GM19099 (cell line): ENCODE measurements around the gene MEN1.

ENCODE experiments used
- POLR2A ChIP-seq: IDR thresholded peaks from 3 replicates; pipeline ENCODE4 v1.6.1; 2011; ENCODE audit warnings: low read depth; ENCODE audit not compliant: insufficient read length; ENCODE audit errors: extremely low read depth

Gene MEN1

GRCh38 chr11:64810271-64810890 lies at the start of gene MEN1:
MEN1 (minus strand) TSS chr11:64810551; CDS start chr11:64810109, 442 bp downstream.
- peak; percentile 68 for TF ChIP-seq POLR2A

GRCh38 chr11:64859542-64860414 lies 49.4 kb upstream of the MEN1 start:
- TF ChIP-seq POLR2A, result peak; percentile 54

DNA sequence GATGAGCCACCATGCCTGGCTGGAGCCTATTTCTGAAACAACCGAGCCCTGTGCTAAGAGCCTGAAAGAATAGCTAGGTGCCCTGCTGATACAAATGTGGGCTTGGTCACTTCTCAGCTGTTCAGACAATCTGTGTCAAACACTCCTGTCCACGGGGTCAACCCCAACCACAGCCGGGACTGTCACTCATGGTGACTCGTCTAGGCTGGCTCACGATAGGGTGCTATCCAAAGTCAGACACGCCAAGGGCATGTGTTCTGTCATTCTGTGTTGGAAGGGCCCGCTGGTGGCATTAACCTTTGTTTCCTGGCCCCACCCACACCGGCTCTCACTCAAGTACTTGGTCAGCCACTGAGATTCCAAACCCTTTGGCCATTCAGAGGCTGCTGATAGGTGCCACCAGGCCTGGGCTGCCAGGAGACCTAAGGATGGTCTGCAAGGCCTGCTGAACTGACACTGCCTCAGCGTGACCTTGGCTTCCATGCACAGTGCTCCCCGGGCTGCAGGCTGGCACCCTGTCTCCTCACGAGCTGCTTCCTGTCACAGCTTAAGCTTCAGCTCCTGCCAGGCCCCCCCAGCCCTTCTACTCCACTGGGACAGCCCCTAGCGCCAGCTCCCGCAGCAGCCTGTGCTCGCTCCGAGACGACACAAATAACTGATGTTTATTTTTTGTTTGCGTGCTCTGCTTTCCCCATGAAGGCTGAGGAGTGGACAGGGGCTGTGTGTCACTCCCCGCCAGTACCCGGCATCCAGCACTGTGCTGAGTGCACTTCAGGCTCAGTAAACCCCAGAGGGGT lies 48.3 kb upstream of the MEN1 start:
- no peak for TF ChIP-seq POLR2A

DNA sequence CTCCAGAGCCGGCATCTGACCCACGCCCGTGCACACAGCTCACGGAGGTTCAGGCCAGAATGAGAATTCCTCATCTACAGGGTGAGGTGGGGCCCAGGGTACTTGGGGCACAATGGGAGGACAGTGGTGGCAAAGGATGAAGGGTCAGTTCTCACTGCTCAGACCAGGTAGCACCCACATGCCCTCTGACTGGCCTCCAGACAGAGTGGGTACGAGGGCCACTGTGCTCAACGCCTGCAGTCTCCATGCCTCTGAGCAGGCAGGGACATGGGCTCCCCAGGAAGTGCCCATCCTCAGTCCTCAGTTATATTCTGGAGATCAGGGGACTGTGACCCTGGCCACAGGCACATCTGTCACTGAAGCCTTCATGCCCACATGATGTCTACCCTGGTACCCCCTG lies 47.1 kb upstream of the MEN1 start:
- TF ChIP-seq POLR2A, result no peak

- no peak for TF ChIP-seq POLR2A
These were observed 46.3 kb upstream of the MEN1 start for GRCh38 chr11:64856382-64857227.

DNA sequence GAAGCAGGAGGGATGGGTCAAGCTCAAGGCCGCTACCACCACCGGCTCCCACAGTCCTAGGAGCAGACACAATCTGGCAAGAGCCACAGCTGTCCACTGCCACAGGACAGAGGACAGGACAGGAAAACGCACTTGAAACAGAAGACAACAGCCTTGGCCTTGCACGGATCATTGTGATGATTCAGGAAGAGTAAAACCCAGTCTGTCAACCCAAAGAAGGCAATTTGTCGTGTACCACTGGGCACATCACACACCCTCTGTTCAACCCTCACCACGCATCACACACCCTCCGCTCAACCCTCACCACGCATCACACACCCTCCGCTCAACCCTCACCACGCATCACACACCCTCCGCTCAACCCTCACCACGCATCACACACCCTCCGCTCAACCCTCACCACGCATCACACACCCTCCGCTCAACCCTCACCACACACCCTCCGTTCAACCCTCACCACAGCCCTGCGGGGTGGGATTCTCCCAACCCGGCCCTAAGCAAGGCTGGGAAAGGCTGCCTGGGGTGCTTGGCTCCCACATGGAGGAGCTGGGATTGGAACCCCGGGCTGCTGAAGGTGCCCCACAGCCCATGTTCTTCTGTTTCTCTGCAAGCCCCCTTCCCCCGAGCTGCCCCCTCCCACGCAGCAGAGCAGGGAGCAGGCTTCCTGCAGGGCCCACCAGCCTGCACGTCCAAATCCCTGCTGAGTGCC lies 45.4 kb upstream of the MEN1 start:
- TF ChIP-seq POLR2A, result peak; percentile 18

DNA sequence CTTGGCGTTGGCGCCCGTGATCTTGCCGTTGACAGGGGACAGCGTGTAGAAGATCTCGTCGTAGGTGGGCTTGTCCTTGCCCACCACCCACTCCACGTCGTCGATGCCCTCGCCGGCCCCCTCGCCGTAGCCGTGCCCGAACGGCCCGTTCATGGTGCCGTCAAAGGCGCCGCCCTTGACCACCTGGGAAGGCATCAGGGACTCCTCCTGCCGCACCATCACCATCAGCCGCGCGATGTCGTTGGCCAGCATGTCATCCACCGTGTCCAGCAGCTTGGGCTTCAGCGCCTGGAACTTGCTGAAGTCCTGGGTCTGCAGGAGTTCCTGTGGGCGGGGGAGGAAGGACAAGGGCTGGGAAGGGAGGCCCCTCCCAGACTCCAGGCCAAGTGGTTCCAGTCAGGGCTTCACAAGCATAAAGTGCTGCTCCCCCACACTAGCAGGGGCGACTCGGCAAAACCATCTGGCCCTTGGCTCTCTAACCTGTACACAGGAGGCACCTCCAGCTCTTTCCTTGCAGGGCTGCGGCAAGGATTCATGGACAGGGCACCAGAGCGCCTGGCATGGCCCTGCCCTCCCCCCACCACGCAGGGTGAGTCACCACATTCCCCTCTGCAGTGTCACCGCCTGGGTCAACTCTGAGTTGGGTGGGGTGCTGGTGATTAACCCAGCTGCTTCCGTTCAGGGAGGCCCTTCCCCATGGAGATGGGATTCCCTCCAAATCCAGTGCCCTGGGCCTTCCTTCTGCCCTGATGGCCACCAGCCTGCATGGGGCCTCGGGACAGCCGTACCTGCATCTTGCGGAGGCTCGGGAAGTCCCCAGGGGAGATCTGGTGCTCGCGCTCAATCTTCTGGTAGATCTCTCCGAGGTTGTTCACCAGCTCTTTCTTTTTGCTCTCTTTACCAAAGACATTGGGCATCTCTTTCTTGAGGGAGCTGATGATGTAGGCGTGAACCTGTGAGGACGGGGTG lies 44.5 kb upstream of the MEN1 start:
- no peak for TF ChIP-seq POLR2A

GRCh38 chr11:64854157-64854533 lies 43.8 kb upstream of the MEN1 start:
- no peak for TF ChIP-seq POLR2A

GRCh38 chr11:64853709-64854108 lies 43.4 kb upstream of the MEN1 start:
- no peak for TF ChIP-seq POLR2A

DNA sequence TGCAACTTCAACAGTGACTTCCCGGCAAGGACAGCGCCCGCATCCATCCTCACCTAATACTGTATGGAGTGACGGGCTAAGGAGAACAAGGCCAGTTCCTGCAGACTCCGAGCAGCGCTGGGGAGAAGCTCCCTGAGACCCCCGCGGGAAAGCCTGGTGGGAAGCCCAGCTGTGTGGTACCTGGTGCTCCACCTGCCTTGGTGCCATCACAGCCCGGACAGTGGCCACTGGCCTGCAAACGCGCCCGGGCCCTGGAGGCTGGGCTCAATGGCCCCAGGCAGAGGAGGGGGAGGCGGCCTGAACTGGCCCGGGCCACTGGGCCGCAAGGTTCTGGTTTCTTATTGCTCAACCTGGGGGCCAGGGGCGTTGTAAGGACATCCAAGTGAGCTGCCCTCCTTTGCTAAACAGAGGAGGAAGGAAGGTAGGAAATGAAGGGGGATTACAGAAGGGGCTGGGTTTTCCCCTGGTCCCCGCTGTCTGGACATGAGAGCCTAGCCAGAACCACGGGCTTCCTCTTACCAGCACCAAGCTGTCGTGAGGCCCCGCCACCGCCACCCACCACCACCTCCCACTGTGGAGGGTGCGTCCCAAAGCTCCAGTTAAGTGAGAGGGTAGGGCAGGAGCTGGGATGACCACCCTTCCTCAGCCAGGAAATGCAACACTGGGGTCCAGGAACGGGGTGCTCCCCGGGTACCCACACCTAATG lies 42.6 kb upstream of the MEN1 start:
- no peak for TF ChIP-seq POLR2A

DNA sequence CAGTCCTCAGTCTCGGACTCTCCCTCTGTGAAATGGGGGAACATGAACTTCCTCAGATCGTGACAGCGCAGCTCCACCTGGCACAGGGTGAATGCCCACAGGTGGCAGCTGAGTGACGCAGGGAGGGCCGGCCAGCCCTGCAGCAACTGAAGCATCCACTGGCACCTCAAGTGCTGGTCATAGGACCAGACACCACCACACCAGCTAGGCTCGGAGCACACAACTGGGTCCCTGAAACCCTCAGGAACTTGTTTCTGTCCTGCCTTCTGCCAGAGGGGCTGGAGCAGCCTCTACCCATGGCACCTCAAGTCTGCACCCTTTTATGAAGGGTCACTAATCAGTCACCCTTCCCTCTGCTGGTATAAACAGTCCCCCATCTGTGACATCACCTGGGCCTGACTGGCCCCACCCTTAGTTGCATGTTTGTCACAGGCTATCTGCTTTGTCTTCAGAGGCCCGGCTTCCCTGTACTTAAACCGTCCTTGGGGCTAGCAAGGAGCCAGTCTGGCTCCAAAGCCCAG lies 41.5 kb upstream of the MEN1 start:
- no peak for TF ChIP-seq POLR2A

GRCh38 chr11:64850979-64851567 lies 40.7 kb upstream of the MEN1 start:
- peak; percentile 48 for TF ChIP-seq POLR2A
